HepG2 (cell line): Measurements from ENCODE around the gene GRM7. TPM values are rescaled to one million over a fixed set of nuclear protein-coding genes. Genes with fewer than 3 reads are reported as not detected.

Experiments
- ATAC-seq: fragments of 200-7000 bp; cut with Tn5 transposase; 3 replicates; pipeline ENCODE4 v1.9.1; 2020; ENCODE audit warnings: mild to moderate bottlenecking, moderate library complexity
- BruUV-seq: library from RNA; stranded (reverse); fragments of 400-500 nt; replicated peaks from 2 replicates; lab custom pipeline; 2021; lab: Mats Ljungman, UMichigan
- CTCF ChIA-PET: fragments of 300-600 bp; formaldehyde crosslinking; extraction: SDS; loops from one replicate; lab custom pipeline; 2021; ENCODE audit warnings: low total read pairs, inconsistent platforms, low intra/inter-chr PET ratio; lab: Yijun Ruan, JAX
- POLR2A ChIA-PET: fragments of 350-600 bp; sonication (Branson Sonifier 250); formaldehyde crosslinking; loops from one replicate; lab custom pipeline; 2020; ENCODE audit warnings: antibody characterized with exemption, inconsistent platforms; lab: Yijun Ruan, JAX
- DNase-seq: peaks from one replicate; pipeline ENCODE4 v3.0.0-alpha.2; 2015; ENCODE audit warnings: low spot score
- FAIRE-seq: peaks from 3 replicates; lab custom pipeline; 2011; peaks lifted over from hg19 to GRCh38; lab: Jason Lieb, UNC
- H2AFZ ChIP-seq: one replicate; pipeline ENCODE4 v1.6.1; 2011; ENCODE audit warnings: low read length, inconsistent platforms
- H3K27ac ChIP-seq: fragments of 300-600 bp; 3 replicates; pipeline ENCODE4 v1.8.0; 2011; ENCODE audit warnings: mixed run types, mild to moderate bottlenecking, mixed read lengths, low read length, inconsistent platforms; ENCODE audit not compliant: insufficient read depth; ENCODE audit errors: extremely low read length
- H3K27me3 ChIP-seq, 2 experiments: fragments of 200-600 bp in 1 of 2; 2 replicates in 1 of 2; 3 replicates in 1 of 2; pipeline versions ENCODE4 v1.6.0 to v1.8.0; 2011; ENCODE audit warnings: low read length in 2 of 2, mild to moderate bottlenecking in 2 of 2, moderate library complexity in 2 of 2, inconsistent platforms in 1 of 2; ENCODE audit not compliant: insufficient read depth in 2 of 2, control insufficient read depth in 1 of 2
- H3K36me3 ChIP-seq, 2 experiments: fragments of 200-600 bp in 1 of 2; replicated peaks in 1 of 2; 2 replicates in 1 of 2; 3 replicates in 1 of 2; pipeline versions ENCODE4 v1.5.1 to v1.8.0; 2011; ENCODE audit warnings: low read length in 2 of 2, inconsistent platforms in 1 of 2; ENCODE audit not compliant: insufficient read depth in 2 of 2, control insufficient read depth in 1 of 2
- H3K4me1 ChIP-seq: 2 replicates; pipeline ENCODE4 v1.5.1; 2012; ENCODE audit warnings: low read length, inconsistent platforms; ENCODE audit not compliant: insufficient read depth
- H3K4me2 ChIP-seq: 2 replicates; pipeline ENCODE4 v1.6.0; 2011; ENCODE audit warnings: low read depth, low read length, inconsistent platforms
- H3K4me3 ChIP-seq, 3 experiments: fragments of 200-600 bp in 1 of 3; sonication (generic), shearing (Covaris generic) in 1 of 3; replicated peaks in 1 of 3; 2 replicates each; pipeline ENCODE4 v1.5.1; 2011 to 2016; ENCODE audit warnings: low read length in 3 of 3, inconsistent platforms in 2 of 3, low read depth in 2 of 3, mild to moderate bottlenecking in 2 of 3, control low read depth in 1 of 3, mixed read lengths in 1 of 3; ENCODE audit not compliant: insufficient read depth in 1 of 3
- H3K79me2 ChIP-seq: one replicate; pipeline ENCODE4 v1.6.1; 2011; ENCODE audit warnings: low read length, inconsistent platforms; ENCODE audit not compliant: insufficient read depth
- H3K9ac ChIP-seq: 2 replicates; pipeline ENCODE4 v1.6.0; 2011; ENCODE audit warnings: mild to moderate bottlenecking, low read depth, low read length, inconsistent platforms; ENCODE audit not compliant: insufficient read depth
- H3K9me3 ChIP-seq: 2 replicates; pipeline ENCODE4 v1.5.1; 2012; ENCODE audit warnings: mild to moderate bottlenecking, low read length
- H4K20me1 ChIP-seq: 2 replicates; pipeline ENCODE4 v1.6.0; 2011; ENCODE audit warnings: inconsistent platforms, mild to moderate bottlenecking, low read length, moderate library complexity; ENCODE audit not compliant: insufficient read depth
- CEBPB ChIP-seq: IDR thresholded peaks from 2 replicates; pipeline ENCODE4 v1.6.1; 2011; ENCODE audit warnings: low read depth, low read length, improper control_type of control experiment, borderline replicate concordance
- ELF4 ChIP-seq: sonication (generic); formaldehyde crosslinking; IDR thresholded peaks from 2 replicates; pipeline ENCODE4 v1.5.0; 2020; ENCODE audit warnings: missing genetic modification reagents, mild to moderate bottlenecking, moderate library complexity, borderline replicate concordance
- FOXJ3 ChIP-seq: sonication (generic); formaldehyde crosslinking; IDR thresholded peaks from 2 replicates; pipeline ENCODE4 v1.4.0; 2020; ENCODE audit warnings: missing genetic modification reagents, mild to moderate bottlenecking, borderline replicate concordance
- GFI1 ChIP-seq: sonication (generic); formaldehyde crosslinking; IDR thresholded peaks from 2 replicates; pipeline ENCODE4 v1.5.0; 2020; ENCODE audit warnings: missing genetic modification reagents, mild to moderate bottlenecking, borderline replicate concordance
- HDAC2 ChIP-seq: sonication (generic); formaldehyde crosslinking; IDR thresholded peaks from 2 replicates; pipeline ENCODE4 v1.4.0; 2020; ENCODE audit warnings: missing genetic modification reagents
- MAFF ChIP-seq: IDR thresholded peaks from 2 replicates; pipeline ENCODE4 v1.6.1; 2011; ENCODE audit warnings: low read depth, low read length, improper control_type of control experiment
- MAFK ChIP-seq, 2 experiments: IDR thresholded peaks in 1 of 2; conservative IDR thresholded peaks in 1 of 2; 2 replicates each; pipeline ENCODE4 v1.6.1; 2011; ENCODE audit warnings: improper control_type of control experiment in 2 of 2, low read length in 2 of 2
- NKX3-1 ChIP-seq: sonication (generic); formaldehyde crosslinking; IDR thresholded peaks from 2 replicates; pipeline ENCODE4 v1.5.0; 2020; ENCODE audit warnings: missing genetic modification reagents
- PCBP1 ChIP-seq: fragments of 200-400 bp; formaldehyde crosslinking; IDR thresholded peaks from 2 replicates; pipeline ENCODE4 v1.6.1; 2017; ENCODE audit warnings: mild to moderate bottlenecking, low read depth, low read length, borderline replicate concordance
- RAD21 ChIP-seq: fragments of 450-650 bp; formaldehyde crosslinking; IDR thresholded peaks from 2 replicates; pipeline ENCODE4 v1.5.0; 2020; ENCODE audit warnings: mild to moderate bottlenecking
- REXO4 ChIP-seq: sonication (generic); formaldehyde crosslinking; IDR thresholded peaks from 2 replicates; pipeline ENCODE4 v1.8.0; 2022; ENCODE audit warnings: missing genetic modification reagents, mild to moderate bottlenecking, borderline replicate concordance
- RFX3 ChIP-seq: IDR thresholded peaks from 2 replicates; pipeline ENCODE4 v1.6.1; 2016; ENCODE audit warnings: missing biosample characterization, missing genetic modification reagents
- SAP130 ChIP-seq: IDR thresholded peaks from 2 replicates; pipeline ENCODE4 v1.6.1; 2016; ENCODE audit warnings: low read depth
- ZNF260 ChIP-seq: sonication (generic); formaldehyde crosslinking; IDR thresholded peaks from 2 replicates; pipeline ENCODE4 v1.4.0; 2020; ENCODE audit warnings: missing genetic modification reagents, low read depth, mild to moderate bottlenecking, borderline replicate concordance
- ZNF780A ChIP-seq: sonication (generic); formaldehyde crosslinking; IDR thresholded peaks from 2 replicates; pipeline ENCODE4 v1.8.0; 2022; ENCODE audit warnings: mild to moderate bottlenecking, missing genetic modification reagents, moderate library complexity
- ZSCAN21 ChIP-seq: sonication (generic); formaldehyde crosslinking; IDR thresholded peaks from 2 replicates; pipeline ENCODE4 v1.8.0; 2022; ENCODE audit warnings: mild to moderate bottlenecking, missing genetic modification reagents, moderate library complexity, borderline replicate concordance
- WGBS: methylation state at CpG from one replicate; pipeline ENCODE4 v1.1.6; 2017; ENCODE audit warnings: low lambda C conversion rate; 5-methylcytosine and 5-hydroxymethylcytosine counted together
- in situ Hi-C: cut with HindIII; loops from 2 replicates; pipeline ENCODE4 v1.10.0; 2017; ENCODE audit warnings: low pct_unique_long_range_greater_than_20kb; ENCODE audit not compliant: extremely low pct_ligation_motif_present
- intact Hi-C: fragments of 100-400 bp; cut with micrococcal nuclease; formaldehyde crosslinking; loops from one replicate; pipeline ENCODE4 v1.10.0; 2022; ENCODE audit not compliant: unreplicated experiment
- polyA plus RNA-seq, 8 experiments: library from polyadenylated mRNA; depleted of rRNA in 3 of 8; stranded (reverse) in 7 of 8; unstranded in 1 of 8; fragments of >200 nt; fragmentation: Illumina TruSeq in 4 of 8; extraction: Trizol in 4 of 8; gene quantifications; 2 replicates each; pipeline versions ENCODE4 v1.2.1 to v1.2.3, GENCODE V29; 2011 to 2016; ENCODE audit warnings: low read depth in 4 of 8, missing spikeins in 1 of 8, mixed read lengths in 1 of 8; ENCODE audit not compliant: insufficient read depth in 1 of 8
- total RNA-seq, 5 experiments: library from RNA; depleted of rRNA; stranded (reverse); fragments of >200 nt; fragmentation: Illumina TruSeq; extraction: Trizol; gene quantifications; 2 replicates each; pipeline ENCODE4 v1.2.3, GENCODE V29; 2016; ENCODE audit warnings: low read depth in 1 of 5
- TF ChIP-seq, protein P1 (sequence below): IDR thresholded peaks from 2 replicates; pipeline ENCODE4 v1.6.1; 2016; ENCODE audit warnings: low read depth
- TF ChIP-seq, protein P2 (sequence below): conservative IDR thresholded peaks from 2 replicates; pipeline ENCODE4 v1.6.1; 2018; ENCODE audit warnings: missing genetic modification reagents

GRM7 gene
- total and polyA plus RNA-seq, 2 of the 13 experiments (the other 11 are each of a cell fraction or from before 2014, with no cell fraction given): not detected

DNA sequence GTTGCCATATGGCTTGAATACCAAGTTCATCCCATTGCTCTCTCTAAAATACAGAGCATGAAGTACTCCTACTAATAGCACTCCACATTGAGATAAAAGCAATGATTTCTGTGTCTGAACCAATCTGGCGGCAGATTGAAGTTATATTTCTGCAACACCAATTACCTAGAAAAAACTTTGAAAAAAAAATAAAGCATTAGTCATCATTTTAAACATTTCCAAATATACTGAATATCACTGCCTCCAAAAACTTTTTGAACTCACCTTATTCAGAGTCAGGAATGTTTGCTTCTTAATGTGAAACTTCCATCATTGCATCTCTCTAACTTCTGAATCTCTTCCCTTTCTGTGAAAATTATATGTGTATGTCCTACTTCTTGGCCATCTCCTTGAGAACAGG, 540.5 kb downstream of the GRM7 start:
- Histone ChIP-seq H3K27me3 (no peaks in the 10 kb centered on the region), H3K4me1 (no peaks in the 10 kb centered on the region), H3K4me2 (no peak overlapping the region), H4K20me1 (no peaks in the 10 kb centered on the region), H3K79me2 (no peaks in the 10 kb centered on the region), H3K27ac (no peak overlapping the region), H2AFZ (no peak overlapping the region), H3K4me3 (no peak overlapping the region), H3K9me3 (peaks cover 37% of the 10 kb centered on the region), H3K36me3 (no peaks in the 10 kb centered on the region), H3K9ac (no peak overlapping the region)
- no peak for ATAC-seq
- no peak for FAIRE-seq
- TF ChIP-seq, protein P1, sequence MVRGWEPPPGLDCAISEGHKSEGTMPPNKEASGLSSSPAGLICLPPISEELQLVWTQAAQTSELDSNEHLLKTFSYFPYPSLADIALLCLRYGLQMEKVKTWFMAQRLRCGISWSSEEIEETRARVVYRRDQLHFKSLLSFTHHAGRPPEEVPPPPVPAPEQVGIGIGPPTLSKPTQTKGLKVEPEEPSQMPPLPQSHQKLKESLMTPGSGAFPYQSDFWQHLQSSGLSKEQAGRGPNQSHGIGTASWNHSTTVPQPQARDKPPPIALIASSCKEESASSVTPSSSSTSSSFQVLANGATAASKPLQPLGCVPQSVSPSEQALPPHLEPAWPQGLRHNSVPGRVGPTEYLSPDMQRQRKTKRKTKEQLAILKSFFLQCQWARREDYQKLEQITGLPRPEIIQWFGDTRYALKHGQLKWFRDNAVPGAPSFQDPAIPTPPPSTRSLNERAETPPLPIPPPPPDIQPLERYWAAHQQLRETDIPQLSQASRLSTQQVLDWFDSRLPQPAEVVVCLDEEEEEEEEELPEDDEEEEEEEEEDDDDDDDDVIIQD (CRISPR knock-in tag): no peak
- peak in 1 of 2 experiments; percentile 68; a peak in 3 of 4 replicates for TF ChIP-seq MAFK (conservative IDR thresholded peaks at IDR 0.05 in 1 of 2, IDR thresholded peaks at IDR 0.05 in 1 of 2; ENCODE audit: low read length in 2 of 2)
- peak; percentile 50 for TF ChIP-seq MAFF
- no peak for TF ChIP-seq RFX3 (CRISPR knock-in tag)
- TF ChIP-seq FOXJ3 (CRISPR knock-in tag): no peak
- TF ChIP-seq REXO4 (CRISPR knock-in tag): no peak
- no TSS peak for BruUV-seq
- DNase-seq: no peak
- intact Hi-C loops: no loop called here
- POLR2A ChIA-PET: no interaction called here
- in situ Hi-C loops: no loop called here
- 0% methylated on average over 1 of the region's 1 CpG for WGBS
- CTCF ChIA-PET: no interaction called here

DNA sequence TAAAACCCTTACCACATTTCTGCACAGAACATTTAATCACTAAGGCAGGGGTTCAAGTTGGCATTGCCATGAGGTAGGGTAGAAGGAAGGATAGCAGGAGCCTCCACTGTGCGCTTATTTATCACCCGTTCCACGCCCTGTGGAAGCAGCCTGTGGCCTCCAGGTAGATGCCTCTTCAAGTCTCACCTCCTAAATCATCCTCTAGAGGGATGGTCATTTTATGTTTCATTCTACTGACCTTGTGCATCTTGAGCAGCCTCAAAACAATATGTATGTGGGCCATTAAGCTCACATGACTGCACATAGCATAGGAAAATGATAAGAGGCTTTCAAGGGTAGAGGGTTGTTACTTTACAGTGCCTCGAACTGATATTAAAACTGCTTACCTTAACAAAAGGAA, 546.2 kb downstream of the GRM7 start:
- ChIA-PET CTCF (no interaction called here), POLR2A (no interaction called here)
- H3K4me1 ChIP-seq: no peaks in the 10 kb centered on the region
- no TSS peak for BruUV-seq
- H2AFZ ChIP-seq: no peak overlapping the region
- H4K20me1 ChIP-seq: no peaks in the 10 kb centered on the region
- H3K9ac ChIP-seq: no peak overlapping the region
- H3K4me3 ChIP-seq: no peak overlapping the region
- H3K79me2 ChIP-seq: no peaks in the 10 kb centered on the region
- H3K4me2 ChIP-seq: no peak overlapping the region
- no peak overlapping the region for H3K27ac ChIP-seq
- no peak for ATAC-seq
- 0% methylated on average over 4 of the region's 4 CpGs for WGBS
- H3K27me3 ChIP-seq: no peaks in the 10 kb centered on the region
- H3K36me3 ChIP-seq: no peaks in the 10 kb centered on the region
- in situ Hi-C loops: no loop called here
- intact Hi-C loops: no loop called here
- no peak for DNase-seq
- H3K9me3 ChIP-seq: peaks cover 32% of the 10 kb centered on the region; the same call in 1 of the 2 replicates
- no peak for FAIRE-seq
- TF ChIP-seq ZNF780A (CRISPR knock-in tag) (no peak), NKX3-1 (CRISPR knock-in tag) (no peak), HDAC2 (CRISPR knock-in tag) (no peak), GFI1 (no peak), ZSCAN21 (CRISPR knock-in tag) (no peak), SAP130 (CRISPR knock-in tag) (no peak), ELF4 (CRISPR knock-in tag) (no peak), ZNF260 (CRISPR knock-in tag) (no peak), CEBPB (no peak), RAD21 (CRISPR knock-in tag) (no peak), PCBP1 (no peak)
- TF ChIP-seq, protein P2, sequence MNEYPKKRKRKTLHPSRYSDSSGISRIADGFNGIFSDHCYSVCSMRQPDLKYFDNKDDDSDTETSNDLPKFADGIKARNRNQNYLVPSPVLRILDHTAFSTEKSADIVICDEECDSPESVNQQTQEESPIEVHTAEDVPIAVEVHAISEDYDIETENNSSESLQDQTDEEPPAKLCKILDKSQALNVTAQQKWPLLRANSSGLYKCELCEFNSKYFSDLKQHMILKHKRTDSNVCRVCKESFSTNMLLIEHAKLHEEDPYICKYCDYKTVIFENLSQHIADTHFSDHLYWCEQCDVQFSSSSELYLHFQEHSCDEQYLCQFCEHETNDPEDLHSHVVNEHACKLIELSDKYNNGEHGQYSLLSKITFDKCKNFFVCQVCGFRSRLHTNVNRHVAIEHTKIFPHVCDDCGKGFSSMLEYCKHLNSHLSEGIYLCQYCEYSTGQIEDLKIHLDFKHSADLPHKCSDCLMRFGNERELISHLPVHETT (CRISPR knock-in tag): no peak
